Activated T-cell treated with anti-CD3 and anti-CD28 coated beads for 4 hours (primary cell): ENCODE measurements around the gene XCL2.
"Not testable (repeated sequence)": the region's sequence is repeated elsewhere in the genome, so short reads cannot be mapped to it uniquely, and the experiment has no call there.

Experiments
- DNase-seq: peaks from one replicate; pipeline ENCODE4 v3.0.0-alpha.2; 2020

XCL2 gene

DNA sequence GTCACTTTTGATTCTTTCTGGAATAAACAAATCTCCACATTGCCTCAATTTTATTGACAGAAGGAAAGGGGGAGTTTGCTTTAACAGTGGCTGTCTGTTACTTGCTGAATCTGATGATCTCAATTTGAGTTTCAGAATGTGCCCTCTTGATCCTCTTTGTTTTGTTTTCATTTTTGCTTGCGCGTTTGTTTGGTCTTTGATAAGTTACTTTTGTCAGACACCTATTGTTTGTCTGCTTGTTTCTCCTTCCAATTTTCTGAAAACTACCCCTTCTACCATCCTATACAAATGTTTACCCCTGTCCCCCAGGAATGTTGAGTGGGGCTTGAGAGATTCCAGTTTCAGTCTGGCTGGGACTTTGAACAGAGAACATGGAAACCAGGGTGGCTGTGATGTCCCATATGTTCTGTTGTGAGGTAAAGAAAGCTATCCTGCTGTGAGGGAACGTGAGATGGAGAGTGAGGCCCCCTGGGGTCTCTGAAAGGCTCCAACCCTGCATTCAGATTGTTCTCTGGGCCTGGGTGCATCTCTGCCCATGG is 11.8 kb upstream of the XCL2 start:
- DNase-seq = no peak

DNA sequence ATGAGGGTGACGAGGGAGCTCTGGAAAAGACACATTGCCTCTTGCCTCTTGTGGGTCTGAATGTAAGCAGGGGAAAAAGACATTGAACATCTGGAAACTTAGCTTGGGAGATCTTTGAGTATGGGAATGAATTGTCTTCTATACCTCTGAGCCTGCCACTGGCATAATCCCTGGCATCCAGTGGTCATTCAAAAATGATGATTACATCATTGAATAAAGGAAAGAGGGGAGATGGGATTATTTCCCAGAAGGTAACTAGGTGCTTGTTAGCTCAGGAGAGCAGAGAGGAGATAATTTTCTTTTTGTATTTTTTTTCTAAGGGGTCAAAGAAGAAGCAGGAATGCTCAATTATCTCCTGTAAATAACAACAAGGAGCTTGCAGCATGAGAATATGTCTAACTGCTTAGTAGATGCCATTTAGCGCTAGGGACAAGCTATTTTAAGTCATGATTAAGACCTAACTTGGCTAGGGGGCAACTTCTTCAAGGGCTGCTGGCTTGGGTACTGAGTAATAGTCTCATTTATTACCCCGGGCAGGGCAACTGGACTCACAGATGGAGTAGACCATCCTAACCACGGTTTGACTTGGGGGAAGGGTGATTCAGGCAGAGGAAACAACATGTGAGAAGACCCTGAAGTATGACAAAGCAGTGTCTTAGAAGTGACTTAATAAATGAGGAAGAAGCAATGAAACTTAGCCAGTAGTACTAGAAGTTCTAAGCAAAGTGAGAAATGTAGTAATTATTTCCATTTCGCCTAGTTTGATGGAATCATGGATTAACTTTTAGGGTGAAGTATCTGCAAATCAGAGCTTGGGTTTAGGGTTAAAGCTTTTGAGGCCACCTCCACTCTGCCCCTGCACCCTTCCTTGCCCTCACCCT is 11.0 kb upstream of the XCL2 start:
- no peak for DNase-seq

DNA sequence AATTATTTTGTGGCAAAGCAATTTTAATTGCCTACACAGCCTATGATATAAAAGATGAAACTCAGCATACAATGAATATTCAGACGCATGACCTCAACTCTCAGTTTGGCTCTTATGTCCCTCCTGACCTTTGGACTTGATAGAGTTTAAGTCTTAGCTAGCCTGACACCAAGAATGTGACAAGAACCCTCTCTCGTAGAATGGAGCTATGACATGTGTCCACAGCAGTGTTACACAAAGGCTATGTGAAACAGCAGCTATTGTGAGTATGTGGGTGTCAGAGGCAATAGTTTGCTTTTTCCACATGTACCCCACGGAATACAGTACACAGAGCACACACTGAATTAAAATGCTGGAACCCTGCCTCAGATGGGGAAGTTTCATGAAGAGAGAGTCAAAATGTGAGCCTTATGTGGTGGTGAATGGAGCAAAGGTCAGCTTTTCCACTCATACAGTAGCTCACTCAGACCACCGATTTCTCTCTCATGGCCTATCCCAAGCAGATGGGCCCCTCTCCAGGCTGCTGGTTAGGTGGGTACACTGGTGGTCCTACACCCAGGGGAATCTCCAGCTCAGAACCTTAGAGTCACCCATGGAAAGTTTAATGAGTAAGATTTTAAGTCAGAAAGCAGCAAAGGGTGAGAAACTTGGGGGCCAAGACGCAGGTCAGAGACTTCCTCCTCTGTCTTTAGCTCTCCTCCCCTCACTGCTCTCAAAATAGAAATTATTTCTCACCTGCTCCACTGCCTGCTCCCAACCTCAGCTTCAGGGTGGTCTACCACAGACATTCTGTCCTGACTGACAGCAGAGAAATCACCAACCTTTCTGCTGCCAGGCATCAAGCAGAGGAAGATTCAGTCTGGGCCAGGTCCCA is 10.1 kb upstream of the XCL2 start:
- DNase-seq = no peak

DNA sequence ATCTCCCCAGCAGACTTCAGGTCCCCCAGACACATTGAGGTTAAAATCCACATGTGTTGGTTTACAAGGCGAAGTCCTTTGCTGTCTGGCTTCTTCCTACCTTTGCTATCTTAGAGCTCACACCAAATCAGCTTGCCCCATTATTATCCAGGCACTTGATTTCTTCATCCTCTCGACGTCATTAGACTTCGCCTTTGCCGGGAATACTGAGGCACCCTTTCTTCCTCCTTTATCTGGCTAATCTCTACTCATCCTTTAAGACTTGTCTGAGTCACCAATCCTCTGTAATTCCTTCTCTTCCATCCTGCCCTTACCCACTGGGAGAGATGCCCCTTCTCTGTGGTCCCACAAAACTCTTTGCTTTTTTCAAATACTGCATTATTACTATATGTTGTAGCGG is 9.2 kb upstream of the XCL2 start:
- no peak for DNase-seq

DNA sequence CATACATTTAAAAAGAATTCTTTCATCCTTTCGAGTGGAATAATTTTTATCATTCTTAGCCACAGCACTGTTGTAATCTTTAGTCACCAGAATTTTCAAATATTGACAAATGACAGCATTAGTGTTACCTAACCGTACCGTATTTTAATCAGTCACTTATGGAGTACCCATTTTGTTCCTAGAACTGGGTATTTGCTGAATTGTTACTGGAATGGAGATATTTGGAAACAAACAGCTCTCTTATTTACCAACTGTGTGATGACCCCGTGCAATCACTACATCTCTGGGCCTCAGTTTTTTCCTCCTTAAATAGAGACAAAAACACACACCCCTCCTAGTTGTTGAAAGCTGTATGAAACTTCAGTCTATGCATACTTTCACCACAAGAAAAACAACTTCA is 7.9 kb upstream of the XCL2 start:
- DNase-seq = no peak

DNA sequence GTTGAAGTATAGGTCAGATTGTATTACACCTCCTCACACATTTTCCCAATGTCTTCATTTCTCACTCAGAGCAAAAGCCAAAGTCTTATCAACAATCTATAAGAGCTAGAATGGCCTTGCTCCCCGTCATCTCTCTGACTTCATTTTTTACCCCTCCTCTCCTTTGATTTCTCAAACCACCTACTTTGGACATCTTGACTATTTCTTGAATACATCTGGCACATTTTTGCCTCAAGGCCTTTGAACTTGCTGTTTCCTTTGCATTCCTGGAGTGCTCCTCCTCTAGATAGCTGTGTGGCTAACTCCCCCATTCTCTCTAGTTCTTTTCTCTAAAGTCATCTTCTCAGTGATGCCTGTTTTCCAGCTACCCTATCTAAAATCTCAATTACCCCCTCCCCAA is 7.2 kb upstream of the XCL2 start:
- no peak for DNase-seq

DNA sequence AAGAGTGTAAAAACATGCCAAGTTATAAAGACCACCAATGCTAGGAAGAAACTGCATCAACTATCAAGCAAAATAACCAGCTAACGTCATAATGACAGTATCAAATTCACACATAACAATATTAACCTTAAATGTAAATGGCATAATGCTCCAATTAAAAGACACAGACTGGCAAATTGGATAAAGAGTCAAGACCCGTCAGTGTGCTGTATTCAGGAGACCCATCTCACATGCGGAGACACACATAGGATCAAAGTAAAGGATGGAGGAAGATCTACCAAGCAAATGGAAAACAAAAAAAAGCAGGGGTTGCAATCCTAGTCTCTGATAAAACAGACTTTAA is 2.7 kb upstream of the XCL2 start:
- not testable (repeated sequence) for DNase-seq

DNA sequence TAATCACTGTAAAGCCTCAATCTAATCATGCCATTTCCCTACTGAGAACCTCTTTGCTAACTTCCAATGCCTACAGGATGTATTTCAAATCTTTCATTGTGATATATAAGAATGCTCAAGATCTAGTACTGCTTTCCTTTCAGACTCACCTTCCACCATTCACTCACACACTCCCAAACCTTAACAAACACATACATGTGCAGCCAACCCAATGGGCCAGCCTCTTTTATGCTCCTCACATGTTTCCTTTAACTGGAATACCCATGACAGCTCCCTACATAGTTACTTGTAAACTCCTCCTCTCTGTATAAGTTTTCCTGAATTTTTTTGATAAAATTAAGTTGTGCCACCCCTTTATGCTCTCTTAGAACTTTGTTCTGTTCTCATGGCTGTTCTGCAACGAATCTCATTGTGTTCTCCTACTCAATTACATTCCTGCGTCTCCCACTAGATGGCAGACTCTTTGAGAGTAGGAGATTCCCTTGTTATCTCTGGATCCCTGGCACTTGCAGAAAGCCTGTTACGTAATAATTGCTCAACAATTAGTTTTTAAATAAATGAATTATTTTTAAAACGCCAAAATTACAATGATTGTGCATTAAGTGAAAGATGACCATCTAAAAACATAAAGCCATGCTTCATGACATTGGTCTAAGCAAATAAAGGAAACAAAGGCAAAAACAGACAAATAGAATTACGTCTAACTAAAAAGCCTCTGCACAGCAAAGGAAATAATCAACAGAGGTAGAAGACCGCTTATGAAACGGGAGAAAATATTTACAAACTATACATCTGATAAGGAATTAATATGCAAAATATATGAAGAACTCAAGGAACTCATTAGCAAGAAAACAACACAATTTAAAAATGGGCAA is 2.1 kb upstream of the XCL2 start:
- DNase-seq = not testable (repeated sequence)

DNA sequence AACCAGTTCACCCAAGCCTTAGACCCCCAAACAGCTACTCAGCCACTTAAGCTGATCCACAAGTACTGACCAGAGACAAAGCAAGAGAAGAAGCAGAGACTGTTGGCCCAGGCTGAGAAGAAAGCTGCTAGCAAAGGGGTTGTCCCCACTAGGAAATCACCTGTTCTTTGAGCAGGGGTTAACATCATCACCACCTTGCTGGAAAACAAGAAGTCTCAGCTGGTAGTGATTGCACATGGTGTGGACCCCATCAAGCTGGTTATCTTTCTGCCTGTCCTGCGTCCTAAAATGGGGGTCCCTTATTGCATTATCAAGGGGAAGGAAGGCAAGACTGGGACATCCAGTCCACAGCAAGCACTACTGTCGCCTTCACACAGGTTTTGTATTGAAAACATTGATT is 819 bp downstream of the XCL2 start:
- not testable (repeated sequence) for DNase-seq

DNA sequence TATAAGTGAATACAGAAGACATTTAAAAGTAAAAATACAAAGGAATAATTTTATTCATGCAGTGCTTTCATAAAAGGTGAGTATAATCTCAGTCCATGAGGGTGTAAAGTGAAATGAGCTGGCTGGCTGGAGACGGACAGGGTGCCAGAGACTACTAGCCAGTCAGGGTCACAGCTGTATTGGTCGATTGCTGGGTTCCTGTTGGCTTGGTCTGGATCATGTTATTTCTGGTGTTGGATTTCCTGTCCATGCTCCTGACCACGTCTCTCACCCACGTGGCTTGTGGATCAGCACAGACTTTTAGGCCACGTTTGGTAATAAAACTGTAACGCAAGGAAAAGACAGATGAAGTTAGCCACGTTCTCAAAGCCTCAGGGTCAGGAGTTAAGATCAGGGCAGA is 3.0 kb downstream of the XCL2 start:
- not testable (repeated sequence) for DNase-seq

DNA sequence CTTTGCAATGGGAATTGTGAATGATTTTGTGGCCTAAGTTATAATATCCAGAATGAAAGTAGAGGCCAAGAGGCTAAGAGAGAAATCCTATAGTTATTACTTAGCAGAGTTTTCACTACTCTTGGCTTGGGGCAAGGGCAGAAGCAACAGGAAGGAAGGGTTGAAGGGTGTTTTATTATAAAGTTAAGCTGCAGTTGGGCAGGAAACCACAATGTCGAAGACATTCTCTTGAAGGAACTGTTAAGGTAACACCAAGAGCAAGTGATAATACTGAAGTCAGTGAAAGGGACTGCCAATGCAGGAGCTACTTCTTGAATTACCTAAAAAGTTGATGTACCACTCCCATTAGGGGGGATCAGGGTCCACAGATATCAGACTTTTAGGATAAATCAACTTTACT is 8.3 kb downstream of the XCL2 start:
- no peak for DNase-seq

DNA sequence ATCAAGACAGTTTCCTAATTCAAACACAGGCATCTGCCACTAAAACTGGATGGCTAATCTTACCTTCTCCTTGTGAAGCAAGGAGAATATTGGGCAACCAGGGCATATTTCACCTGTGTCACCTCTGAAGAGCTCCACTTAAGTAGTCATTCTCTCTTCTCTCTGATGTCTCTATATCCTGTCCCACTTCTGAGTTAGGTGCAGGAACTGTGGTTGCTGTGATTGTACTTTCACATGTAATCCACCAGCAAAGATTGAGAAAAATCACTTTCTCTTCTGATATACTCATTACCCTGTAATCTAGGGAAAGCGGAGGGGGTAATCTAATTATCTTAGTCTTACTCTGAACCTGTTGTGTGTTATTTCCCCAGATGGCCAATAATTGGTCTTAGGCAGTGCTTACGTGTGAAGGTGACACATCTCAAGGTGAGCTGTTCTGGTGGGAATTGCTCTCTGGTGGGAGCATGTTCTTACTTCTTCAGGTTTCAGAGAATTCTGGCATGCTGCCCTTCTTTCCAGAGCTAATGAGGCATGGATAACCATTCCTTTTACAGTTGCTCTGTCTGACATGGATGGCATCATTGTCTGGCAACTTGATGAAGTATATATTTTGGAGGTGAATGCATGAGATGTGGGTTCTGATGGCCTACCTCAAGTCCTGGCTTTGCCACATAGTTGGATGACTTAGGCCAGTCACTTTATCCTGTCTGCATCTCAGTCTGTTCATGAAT is 12.0 kb downstream of the XCL2 start:
- no peak for DNase-seq

DNA sequence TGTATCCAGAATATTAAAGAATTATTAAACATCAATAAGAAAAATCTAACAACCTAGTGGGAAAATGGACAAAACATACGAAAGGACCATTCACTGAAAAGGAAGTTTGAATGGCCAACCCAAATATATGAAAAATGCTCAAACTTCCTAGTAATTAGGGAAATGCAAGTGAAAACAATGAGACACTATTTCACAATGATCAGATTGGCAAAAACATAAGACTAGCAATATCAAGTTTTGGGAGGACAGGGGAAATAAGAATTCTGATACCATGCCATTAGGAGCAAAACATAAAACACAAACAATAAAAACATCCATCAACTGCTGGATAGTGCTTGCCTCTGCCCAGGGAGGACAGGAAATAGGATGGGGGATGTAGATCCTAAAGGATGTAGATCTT is 14.3 kb downstream of the XCL2 start:
- DNase-seq = no peak

DNA sequence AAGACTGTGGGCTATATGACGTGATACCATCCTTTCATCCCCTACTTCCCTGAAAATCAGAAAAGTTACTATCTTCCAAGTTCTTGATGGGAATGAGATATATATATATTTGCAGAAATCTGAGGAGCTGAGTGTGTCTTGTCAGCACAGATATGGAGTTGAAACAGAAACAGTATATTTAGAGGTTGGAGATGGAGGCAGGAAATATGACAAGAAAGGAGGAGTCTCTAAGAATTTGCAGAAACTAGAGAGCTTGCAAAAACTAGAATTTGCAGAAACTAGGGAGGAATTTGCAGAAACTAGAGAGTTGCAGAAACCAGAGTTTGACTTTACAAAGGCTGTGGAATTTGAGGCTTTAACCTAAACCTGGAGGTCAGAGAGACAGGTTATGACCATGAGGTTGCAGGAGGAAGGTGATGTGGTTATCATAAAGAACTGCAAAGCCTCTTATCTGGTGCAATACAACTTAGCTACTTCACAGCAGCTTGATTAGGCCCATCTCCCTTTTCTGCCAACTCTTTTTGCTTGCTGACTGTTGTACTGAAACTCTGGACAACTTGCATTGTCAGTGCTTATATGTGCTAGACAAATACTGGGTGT is 22.3 kb downstream of the XCL2 start:
- no peak for DNase-seq

DNA sequence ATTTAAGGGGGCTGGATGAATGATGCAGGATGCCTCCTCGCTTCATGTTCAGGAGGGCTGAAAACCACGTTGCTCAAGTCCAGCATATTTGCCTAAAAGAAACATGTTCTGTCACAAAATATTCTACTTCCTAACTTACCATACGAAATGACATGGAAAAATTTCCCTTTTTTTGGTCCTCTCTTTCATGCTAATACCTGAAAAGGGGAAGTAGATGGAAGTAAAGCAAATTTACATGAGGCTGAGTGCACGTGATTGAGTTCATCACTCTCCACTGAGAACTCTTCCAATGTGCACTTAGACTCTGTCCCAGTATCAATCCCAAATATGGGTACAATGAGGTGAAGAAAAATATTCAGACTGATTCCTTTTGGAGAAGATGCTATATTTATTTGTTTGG is 23.0 kb downstream of the XCL2 start:
- DNase-seq = no peak

DNA sequence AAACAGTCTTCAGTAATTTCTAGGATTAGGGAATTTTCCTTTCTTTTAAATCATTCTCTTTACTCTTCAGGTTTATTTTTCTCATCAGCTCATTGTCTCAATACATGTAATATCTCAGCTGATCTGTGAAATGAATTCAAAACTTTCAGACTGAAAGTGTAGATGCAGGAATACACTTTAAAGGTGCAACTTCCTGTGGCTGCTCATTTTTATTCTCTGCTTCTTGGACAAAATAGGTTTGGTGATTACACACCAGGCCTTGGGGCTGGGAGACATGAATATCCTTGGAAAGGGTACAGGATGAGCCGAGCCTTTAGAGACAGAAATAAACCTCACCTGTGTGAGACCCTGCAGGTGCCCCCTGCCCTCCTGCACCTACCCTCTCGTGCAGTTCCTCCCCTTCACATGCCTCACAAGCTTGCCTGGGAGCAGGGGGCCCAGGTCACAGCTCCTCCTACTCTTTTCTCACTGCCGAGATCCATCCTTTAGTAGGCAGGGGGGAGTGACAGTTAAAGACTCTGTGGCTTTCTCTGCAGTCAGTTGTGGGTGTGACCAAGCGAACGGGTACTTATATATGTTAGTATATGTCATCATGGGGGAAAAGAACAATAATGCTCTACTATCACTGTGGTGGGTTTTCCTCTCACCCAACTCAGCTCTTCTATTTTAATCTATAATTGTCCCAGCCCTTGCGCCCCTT is 23.6 kb downstream of the XCL2 start:
- no peak for DNase-seq

DNA sequence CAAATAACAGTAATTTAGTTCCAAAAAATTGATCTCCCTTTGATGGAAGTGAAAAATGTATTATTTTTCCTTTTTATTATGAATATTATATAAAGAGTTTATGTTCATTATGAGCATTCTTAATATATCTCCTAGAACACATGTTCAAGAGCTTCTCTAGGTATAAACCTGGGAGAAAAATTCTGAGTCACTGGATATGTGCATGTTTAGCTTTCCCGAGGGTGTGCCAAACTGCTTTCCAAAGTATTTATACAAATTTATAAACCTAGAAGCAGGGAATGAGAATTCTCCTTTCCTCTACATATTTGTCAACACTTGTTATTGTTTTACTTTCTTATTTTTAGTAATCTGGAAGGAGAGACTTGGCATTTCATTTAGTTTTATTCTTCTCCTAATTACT is 25.0 kb downstream of the XCL2 start:
- no peak for DNase-seq

DNA sequence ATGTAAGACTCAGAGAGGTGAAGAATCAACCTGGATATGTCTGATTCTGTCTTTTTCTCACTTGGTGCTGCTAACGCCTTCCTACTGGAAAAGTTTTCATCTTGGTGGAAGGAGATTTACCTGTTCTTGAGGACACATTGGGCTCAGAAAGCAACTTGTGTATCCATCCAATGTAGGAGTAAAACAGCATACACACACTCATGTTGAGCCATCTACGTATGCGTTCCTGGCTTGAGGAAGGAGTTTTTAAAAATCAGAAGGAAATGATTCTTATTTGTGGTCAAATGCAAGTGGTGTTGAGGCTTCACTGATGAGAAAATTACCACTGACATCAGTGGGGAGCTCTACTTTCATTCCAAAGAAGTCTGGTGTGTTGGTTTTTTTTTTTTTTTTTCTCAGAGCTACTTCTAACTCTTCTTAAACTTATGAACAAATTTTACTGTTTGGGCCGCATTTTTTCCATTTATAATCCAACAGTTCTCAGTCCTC is 25.6 kb downstream of the XCL2 start:
- DNase-seq = no peak

DNA sequence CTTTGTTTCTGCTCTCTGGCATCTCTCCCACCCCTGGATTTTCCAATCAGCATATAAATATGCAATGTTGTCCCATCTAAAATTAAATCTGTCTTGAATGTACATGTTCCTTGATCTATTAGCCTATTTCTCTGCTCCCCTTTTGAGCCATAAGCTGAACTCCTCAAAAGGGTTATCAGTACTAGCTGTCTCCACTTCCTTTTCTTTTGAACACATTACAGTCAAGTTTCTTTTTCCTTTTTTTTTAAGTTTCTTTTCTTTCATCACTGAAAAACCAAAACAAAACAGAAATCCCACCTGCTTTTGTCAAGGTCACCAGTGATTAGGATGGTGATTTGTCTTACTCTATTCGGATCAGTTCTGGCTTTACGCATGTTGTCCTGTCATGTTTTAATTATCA is 29.3 kb downstream of the XCL2 start:
- DNase-seq = no peak

DNA sequence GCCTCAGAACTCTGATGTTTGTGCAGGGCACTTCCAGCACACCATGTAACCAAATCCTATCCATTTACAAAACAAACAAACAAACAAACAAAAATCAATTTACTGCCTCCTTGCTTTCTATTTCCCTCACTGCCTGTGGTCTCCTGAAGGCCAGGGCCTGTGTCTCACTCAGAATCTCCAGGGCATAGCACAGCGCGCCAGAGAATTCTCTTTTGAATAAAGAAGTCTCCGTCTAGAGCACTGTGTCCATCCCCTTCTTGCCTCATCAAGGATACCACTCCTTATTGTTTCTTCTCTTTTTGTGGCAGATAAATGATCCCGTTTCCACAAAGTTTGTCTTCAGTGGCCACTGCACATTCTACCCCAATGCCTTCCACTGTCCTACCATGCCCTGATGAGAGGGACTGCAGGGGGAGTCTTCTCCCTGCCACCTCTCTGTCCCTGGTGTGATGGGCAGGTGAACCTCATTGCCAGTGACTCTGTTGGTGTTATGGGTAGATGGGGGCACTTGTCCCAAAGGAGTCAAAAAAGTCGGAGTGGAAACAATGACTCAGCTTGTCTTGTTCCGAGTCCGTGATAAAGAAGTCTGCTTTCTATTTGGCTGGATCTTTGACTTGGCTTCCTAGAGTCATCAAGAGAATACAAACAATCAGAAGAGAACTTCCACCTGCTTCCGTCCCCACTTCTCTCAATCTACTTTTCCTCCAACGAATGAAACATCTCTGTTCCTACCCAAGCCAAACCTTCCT is 30.0 kb downstream of the XCL2 start:
- no peak for DNase-seq
